DMS 273 (cell line): ENCODE measurements around the gene SCARF2.
"Not testable (repeated sequence)": the region's sequence is repeated elsewhere in the genome, so short reads cannot be mapped to it uniquely, and the experiment has no call there.

Source experiments
- DNase-seq: peaks from one replicate; lab custom pipeline; 2025; ENCODE audit not compliant: unreplicated experiment; lab: John Stamatoyannopoulos, UW

The SCARF2 gene

DNA sequence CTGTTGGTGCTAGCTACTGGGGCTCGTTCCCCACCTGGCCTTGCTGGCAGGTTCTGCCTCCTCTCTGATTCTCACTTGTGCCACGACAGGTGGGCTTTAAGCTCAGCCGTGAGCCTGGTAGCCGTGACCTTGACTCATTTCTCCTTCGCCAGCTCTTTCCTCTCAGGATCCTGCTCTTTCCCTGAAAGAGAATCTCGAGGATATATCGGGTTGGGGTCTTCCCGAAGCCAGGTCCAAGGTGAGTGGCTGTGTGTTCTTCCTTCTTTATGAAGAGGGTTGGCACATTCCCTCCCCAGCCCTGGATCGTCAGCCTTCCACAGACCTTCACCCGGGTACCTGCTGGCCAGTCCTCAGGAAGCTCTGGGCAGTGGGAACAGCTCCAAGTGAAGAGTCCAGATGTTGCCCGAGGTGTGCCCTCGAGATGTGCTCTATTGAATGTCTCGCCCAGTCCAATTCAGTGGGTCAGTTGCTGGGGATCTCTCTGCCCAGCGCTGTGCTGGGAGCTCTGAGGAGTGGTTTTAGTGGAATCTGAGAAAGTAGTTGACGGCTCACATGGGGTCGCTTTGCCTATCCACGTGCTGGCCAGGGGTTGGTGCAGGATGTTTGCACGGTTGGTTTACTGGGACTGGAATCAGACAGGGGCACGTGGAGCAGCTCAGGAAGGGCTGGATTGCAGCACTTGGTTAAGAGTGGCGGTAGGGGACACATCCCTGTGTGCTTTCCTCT is 42.3 kb downstream of the SCARF2 start:
- no peak for DNase-seq

DNA sequence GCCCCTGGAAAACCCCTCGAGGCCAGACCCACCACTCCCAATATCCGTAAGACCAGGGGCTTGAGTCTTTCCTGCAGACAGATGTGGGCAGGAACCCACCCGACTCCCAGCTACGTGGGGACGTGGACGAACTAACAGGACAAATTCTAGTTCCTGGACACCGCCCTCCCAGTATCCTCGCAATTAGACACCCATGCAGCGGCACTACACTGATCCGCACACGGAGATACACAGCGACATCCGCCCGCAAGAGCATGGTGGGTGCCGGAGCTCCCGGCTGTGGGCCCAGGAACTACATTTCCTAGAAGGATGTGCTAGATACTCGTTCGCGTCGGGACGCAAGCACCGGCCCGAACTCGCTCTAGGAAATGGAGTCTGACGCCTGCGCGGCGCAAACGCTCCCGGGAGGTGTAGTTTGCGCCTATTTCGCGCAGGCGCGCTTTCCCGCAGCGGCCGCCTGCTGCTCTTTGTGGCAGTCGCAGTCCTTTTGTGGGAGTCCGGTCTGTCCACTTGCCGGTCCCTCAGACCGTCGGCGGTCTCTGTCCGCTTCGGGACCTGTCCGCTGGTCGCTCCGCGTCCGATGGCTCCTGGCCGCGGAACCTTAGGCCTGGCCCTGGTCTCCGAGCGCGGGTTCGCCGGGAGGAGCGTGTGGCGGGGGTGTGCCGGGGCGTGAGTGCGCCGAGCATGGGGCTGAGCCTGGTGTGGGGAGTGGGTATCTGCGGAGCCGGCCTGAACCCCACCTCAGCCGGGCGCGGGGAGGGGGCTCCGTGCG is 43.7 kb downstream of the SCARF2 start, which contains the start of gene ZNF74:
Gene ZNF74 (plus strand): TSS at position 447 of the 772 bp plus-strand sequence. CDS start 478 bp downstream, outside the sequence.
- peak; percentile 95 for DNase-seq

DNA sequence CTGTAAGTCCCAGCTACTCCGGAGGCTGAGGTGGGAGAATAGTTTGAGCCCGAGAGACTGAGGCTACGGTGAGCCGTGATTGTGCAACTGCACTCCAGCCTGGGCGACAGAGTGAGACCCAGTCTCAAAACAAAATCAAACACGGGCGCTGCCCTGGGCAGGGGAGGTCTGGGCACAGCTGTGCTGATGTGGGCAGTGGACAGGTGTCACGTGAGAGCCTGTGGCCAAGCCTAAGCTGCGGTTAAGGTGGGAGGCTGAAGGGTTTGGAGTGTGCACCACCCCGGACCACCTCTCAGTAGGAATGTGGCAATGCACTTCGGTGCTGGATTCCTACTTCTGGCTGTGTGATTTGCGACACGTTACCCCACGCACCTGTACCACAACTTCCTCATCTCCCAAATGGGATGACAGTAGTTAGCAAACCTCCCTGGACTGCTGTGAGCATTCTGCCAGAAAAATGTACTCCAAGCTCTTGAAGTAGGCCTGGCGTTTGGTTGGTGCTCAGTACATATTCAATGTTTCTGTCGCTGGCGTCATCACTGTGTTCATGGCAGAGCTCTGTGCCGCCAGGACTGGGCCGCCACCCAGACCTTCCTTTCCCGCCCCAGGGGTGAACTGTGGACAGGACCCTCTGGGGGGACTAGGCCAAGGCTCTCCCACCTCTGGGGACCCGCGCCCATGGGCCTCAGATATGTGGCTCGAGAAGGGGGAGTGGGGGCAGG is 44.5 kb downstream of the SCARF2 start:
- no peak for DNase-seq

DNA sequence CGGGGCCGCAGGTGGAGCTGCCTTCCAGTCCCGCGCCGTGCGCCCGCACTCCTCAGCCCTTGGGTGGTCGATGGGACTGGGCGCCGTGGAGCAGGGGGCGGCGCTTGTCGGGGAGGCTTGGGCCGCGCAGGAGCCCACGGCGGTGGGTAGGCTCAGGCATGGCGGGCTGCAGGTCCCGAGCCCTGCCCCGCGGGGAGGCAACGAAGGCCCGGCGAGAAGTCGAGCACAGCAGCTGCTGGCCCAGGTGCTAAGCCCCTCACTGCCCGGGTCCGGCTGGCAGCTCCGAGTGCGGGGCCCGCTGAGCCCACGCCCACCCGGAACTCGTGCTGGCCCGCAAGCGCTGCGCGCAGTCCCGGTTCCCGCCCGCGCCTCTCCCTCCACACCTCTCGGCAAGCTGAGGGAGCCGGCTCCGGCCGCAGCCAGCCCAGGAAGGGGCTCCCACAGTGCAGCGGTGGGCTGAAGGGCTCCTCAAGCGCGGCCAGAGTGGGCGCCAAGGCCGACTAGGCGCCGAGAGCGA is 45.2 kb downstream of the SCARF2 start:
- DNase-seq, result not testable (repeated sequence)

DNA sequence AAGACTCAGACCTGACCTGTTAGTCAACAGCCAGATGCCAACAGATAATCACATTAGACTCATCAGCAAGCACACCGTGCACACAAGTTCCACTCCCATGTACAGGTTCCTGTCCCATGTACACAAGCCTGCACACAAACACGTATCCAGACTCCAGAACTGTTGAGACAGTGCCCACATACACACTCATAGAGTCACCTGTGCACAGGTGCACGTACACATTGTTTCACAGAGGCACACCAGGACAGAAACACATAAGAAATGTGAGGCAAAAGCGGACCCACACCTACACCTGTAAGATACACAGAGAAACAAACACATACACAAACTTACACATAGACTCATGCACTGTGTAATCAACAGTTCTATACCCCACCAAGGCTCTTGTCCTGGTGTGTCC is 46.4 kb downstream of the SCARF2 start:
- DNase-seq, result no peak

DNA sequence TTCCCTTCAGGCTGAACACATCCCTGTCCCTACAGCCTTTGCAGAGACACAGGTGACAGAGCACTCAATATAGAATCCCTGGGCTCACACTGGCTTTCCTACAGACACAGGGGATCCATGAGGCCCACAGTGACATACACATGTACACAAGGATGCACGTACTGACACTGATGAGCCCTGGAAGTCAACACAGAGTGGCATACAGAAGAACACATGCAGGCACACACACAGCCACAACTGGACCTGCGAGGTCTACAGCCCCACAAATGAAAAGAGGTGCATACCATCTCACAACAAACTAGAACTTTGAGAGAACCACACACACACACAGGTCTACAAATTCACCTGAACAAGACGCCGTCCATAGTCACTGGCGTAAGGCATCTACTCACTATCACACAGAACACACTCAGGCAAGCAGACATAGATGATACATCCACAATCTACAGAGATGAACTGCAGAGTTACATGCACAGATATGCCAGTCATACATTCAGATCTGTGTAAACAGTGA is 47.2 kb downstream of the SCARF2 start:
- no peak for DNase-seq

DNA sequence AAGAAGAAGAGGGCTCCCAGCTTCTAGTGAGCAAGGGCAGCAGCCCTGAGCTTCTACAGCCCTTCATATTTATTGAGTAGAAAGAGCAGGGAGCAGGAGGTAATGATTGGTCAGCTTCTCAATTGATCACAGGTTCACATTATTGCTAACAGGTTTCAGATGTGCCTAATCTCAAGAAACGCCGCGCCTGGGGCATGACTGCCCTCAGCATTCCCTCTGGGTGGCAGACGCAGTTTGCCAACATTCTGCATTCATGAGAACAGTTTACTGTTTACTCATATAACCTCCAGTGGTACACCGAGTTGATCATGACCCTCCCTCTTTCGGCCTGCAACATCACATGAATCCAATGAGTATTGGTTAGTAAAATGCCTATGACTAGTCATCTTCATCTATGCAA is 48.3 kb downstream of the SCARF2 start:
- DNase-seq, result no peak

DNA sequence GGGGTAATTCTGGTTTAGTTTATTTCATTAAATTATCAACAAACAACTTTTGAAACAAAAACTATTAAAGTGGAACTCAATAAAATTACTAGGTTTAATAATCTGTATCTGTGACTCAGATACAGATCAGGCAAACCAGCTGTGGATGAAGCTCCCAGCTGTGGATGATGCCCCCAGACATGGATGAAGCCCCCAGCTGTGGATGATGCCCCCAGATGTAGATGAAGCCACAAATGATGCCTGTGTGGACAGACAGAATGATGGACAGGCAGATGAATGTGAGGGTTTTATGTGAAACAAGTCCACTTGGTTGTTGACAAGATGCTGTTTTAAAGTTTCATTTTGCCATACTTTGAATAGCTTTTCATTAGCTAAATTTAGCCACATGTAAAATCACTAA is 49.4 kb downstream of the SCARF2 start:
- no peak for DNase-seq

DNA sequence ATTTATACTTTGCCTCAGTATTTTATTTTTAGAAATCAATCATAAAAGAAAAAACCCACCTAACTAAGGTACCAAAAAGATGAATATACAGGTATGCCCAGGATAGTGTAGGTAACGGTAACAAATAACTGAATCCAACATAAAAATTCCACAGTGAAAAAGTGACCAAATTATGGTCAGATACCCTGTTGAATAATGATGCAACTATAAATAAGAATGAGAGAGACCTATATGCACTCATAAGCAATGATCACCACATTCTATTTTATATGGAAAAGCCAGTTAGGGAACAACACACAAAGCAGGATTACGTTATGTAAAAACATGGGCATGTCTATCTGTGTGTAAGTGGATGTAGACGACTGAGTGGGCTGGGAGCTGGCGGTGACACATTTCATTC is 50.7 kb downstream of the SCARF2 start:
- no peak for DNase-seq

DNA sequence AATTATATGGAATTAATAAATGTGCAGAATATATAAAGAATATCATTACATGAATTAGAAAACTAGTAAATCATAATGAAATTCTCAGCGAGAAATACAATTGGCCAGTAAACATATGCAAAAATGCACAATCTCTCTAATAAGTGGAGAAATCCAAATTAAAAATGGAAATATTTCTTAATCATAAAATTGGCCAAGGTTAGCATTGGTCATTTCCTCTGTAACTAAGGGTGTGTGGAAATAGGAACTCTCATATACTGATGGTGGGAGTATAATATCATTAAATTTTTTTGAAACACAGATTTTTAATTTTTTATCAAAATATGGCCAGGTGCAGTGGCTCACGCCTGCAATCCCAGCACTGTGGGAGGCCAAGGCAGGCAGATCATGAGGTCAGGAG is 51.3 kb downstream of the SCARF2 start:
- DNase-seq, result no peak

DNA sequence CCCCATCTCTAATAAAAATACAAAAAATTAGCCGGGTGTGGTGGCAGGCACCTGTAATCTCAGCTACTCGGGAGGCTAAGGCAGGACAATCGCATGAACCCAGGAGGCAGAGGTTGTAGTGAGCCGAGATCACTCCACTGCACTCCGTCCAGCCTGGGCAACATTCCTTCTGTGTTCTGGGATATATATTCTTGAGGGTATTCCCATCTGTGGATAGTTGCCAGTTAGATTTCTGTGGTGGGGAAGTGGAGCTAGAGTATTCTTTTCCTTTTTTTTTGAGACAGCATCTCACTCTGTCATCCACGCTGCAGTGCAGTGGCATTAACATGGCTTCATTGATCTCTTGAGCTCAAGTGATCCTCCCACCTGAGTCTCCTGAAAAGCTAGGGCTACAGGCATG is 52.8 kb downstream of the SCARF2 start:
- DNase-seq, result no peak

DNA sequence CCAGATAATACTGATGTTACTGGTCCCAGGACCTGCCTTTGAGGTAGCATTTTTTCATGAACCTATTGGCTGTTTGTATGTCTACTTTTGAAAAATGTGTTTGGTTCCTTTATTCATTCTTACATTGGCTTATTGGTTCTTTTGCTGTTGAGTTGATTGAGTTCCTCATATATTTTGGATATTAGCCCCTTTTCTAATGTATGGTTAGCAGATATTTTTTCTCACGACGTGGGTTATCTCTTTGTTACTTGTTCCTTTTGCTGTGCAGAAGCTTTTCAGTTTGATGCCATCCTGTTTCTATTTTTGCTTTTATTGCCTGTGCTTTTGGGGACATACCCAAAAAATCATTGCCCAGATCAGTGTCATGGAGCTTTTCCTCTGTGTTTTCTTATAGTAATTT is 53.5 kb downstream of the SCARF2 start:
- no peak for DNase-seq

DNA sequence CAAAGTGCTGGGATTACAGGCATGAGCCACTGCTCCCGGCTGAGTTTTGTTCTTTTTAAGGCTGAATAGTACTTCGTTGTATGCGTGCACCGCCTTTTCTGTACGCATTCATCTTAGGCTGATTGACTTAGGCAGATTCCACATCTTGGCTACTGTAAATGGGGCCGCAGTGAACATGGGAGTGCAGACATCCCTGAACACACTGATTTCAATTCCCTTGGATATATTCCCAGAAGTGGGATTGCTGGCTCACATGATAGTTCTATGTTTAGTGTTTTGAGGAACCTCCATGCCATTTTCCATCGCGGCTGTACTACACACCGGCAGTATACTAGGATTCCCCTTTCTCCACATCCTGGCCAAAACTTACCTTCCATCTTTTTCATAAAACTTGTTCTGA is 54.1 kb downstream of the SCARF2 start:
- no peak for DNase-seq

DNA sequence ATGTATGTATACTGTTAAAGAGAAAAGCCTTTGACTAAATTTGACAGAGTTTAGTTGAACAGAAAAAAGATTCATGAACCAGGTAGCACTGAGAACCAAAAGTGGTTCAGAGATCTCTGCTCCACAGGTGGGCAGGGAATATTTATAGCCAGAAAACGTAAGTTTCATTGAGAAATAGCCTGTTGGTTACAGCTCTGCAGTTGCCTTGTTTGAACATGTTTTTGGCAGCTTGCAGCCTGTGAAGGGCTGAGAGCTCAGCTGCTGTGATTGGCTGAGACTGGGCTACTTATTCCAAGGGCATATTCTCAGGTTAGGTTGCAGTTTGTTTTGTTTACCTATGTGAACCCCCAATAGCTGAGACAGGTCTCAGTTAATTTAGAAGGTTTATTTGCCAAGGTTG is 57.1 kb downstream of the SCARF2 start:
- peak; percentile 17 for DNase-seq

DNA sequence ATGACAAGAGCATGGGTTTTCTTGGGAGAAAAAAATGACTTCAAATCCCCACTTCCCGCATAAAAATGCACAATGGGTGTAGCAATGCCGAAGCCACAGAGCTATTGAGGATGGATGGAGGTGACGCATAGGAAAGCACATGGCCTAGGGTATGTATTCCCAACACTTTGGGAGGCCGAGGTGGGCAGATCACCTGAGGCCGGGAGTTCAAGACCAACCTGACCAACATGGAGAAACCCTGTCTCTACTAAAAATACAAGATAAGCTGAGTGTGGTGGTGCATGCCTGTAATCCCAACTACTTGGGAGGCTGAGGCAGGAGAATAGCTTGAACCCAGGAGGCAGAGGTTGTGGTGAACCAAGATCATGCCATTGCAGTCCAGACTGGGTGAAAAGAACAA is 58.9 kb downstream of the SCARF2 start:
- DNase-seq, result not testable (repeated sequence)

DNA sequence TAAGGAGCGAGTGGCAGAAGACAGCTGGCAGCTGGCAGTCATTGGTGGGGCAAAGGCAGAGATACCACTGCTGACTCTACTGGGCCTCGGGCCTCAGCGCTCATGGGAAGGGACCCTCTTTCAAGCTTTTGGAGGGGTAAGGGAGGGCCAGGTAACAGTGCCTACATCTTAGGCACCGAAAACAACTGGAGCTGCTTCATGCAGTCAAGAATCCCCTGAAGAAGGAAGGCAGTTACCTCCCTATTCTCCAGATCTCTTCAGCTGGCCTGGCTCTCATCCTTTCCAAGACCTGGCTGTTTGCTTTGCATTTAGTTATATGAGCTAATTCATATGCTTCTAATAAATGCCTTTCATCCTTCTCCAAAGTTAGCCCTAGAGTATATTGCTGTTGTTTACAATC is 59.5 kb downstream of the SCARF2 start:
- no peak for DNase-seq

DNA sequence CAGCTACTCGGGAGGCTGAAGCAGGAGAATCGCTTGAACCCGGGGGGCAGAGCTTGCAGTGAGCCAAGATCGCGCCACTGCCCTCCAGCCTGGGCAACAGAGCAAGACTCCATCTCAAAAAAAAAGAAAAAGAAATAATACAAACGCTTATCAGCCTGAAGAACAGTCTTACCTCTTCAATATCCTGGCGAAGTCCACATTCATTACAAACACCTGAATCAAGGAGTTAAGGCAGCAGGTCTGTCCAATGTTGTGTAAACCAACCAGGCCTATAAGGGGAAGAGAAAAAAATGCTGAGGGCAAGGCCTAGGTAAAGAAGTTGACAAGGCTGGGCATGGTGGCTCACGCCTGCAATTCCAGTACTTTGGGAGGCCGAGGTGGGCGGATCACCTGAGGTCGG is 60.6 kb downstream of the SCARF2 start:
- not testable (repeated sequence) for DNase-seq

DNA sequence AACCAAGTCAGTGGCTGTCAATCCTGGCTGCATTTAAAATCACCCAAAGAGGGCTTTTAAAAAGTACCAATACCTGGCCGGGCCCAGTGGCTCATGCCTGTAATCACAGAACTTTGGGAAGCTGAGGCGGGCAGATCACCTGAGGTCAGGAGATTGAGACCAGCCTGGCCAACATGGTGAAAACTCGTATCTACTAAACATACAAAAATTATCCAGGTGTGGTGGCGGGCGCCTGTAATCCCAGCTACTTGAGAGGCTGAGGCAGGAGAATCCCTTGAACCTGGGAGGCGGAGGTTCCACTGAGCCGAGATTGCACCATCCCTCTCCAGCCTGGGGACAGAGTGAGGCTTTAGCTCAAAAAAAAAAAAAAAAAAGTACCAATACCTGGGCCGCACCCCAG is 61.3 kb downstream of the SCARF2 start:
- not testable (repeated sequence) for DNase-seq
